ENCODE results near the gene MATR3.

Gene MATR3

DNA sequence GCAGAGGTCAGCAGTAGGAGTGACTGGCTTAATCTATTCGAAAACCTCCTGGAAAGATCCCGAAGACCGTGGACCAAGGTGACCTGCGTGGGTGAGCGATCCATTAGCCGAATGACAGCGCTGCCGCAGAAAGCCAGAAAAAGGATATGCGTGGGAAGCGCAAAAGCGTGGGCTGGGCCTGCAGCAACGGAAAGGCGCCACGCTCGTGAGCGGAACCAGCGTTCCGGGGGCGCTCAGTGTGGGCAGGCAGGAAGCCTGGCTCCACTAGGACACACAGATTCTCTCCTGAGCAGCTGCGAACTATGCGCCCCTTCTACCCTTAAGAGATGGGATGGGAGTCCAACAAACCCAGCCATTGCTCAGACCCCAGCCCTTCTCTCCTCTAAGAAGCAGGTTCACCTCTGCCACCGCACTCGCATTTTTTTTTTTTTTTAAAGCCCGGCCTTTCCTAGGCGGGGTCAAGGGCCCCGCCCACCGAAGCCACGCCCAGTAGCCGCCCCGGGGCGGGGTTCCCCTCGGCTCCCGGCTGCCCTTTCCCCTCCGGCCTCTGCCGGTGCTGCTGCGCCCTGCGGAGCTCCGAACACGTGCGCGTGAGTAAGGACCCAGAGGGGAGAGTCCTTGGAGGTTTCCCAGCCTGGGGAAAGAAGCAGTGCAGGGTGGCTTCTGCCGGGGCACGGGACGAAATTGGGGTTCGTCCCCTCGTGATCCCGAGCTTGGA is 19.8 kb upstream of the MATR3 start:
- TF ChIP-seq, protein P1, sequence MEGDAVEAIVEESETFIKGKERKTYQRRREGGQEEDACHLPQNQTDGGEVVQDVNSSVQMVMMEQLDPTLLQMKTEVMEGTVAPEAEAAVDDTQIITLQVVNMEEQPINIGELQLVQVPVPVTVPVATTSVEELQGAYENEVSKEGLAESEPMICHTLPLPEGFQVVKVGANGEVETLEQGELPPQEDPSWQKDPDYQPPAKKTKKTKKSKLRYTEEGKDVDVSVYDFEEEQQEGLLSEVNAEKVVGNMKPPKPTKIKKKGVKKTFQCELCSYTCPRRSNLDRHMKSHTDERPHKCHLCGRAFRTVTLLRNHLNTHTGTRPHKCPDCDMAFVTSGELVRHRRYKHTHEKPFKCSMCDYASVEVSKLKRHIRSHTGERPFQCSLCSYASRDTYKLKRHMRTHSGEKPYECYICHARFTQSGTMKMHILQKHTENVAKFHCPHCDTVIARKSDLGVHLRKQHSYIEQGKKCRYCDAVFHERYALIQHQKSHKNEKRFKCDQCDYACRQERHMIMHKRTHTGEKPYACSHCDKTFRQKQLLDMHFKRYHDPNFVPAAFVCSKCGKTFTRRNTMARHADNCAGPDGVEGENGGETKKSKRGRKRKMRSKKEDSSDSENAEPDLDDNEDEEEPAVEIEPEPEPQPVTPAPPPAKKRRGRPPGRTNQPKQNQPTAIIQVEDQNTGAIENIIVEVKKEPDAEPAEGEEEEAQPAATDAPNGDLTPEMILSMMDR (IDR thresholded peaks at IDR 0.05; ENCODE audit: borderline replicate concordance, insufficient read depth, low read depth, low read length) = no peak

DNA sequence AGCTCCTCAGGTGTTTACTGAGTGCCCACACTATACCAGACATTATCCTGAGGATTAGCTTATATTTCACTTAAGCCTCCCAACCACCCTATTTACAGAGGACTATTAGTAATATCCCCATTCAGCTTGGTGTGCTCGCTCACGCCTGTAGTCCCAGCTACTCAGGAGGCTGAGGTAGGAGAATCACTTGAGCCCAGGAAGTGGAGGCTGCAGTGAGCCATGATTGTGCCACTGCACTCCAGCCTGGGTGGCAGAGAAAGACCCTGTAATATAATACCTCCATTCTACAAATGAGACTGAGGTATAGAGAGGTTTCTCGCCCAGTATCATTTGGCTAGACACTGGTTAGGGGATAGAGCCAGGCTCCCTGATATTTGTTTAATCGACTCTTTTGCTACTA is 18.0 kb upstream of the MATR3 start:
- TF ChIP-seq, protein P1 (IDR thresholded peaks at IDR 0.05; ENCODE audit: borderline replicate concordance, insufficient read depth, low read depth, low read length) = no peak
- H3K4me3 ChIP-seq (ENCODE audit: low read depth, low read length) = peak overlapping the region; percentile 89

More for the DNA sequence above, 19.8 kb upstream of the MATR3 start:
- peak overlapping the region; percentile 89 for H3K4me3 ChIP-seq (ENCODE audit: low read depth, low read length)

GRCh38 chr5:139275956-139276355 is 17.6 kb upstream of the MATR3 start:
- TF ChIP-seq, protein P1 (IDR thresholded peaks at IDR 0.05; ENCODE audit: borderline replicate concordance, insufficient read depth, low read depth, low read length) = no peak
- peak overlapping the region; percentile 89 for H3K4me3 ChIP-seq (ENCODE audit: low read depth, low read length)

DNA sequence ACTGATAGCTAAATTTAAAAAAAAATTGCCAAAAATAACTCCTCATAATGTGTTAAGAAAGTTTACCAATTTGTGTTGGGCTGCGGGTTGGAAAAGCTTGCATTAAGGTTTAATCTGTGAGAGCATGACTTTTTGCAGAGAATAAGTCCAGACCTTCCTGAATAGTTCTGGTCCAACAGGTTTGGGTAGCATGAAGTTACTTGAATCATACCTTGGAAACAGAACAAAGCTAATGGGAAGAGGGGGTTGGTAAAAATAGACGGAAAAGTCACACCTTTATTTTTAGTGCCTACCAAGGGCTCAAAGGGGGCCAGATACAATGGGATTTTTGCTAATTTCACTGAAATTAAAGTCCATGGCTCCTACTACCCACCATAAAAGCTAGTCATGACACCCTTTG is 17.1 kb upstream of the MATR3 start:
- peak overlapping the region; percentile 89 for H3K4me3 ChIP-seq (ENCODE audit: low read depth, low read length)
- TF ChIP-seq, protein P1 (IDR thresholded peaks at IDR 0.05; ENCODE audit: borderline replicate concordance, insufficient read depth, low read depth, low read length) = no peak

DNA sequence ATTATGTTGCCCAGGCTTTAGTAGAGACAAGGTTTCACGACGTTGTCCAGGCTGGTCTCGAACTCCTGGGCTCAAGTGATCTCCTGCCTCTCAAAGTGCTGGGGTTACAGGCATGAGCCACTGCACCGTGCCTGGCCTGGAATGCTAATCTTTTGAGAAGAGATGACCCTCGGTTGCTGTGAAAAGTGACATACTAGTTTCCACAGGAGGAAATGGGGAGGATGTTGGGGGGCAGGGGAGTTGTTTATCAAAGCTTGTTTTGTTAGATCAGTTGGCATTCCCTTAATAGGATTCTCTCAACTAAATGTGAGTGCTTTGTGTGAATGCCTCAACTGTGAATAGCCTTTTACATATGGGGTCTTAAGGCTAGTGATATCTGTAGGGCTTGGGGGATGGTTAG is 16.4 kb upstream of the MATR3 start:
- peak overlapping the region; percentile 89 for H3K4me3 ChIP-seq (ENCODE audit: low read depth, low read length)
- TF ChIP-seq, protein P1 (IDR thresholded peaks at IDR 0.05; ENCODE audit: borderline replicate concordance, insufficient read depth, low read depth, low read length) = no peak

- TF ChIP-seq, protein P1 (IDR thresholded peaks at IDR 0.05; ENCODE audit: borderline replicate concordance, insufficient read depth, low read depth, low read length) = no peak
Observed at GRCh38 chr5:139278540-139279274, 14.8 kb upstream of the MATR3 start.

GRCh38 chr5:139282197-139282557 is 11.4 kb upstream of the MATR3 start:
- H3K4me3 ChIP-seq (ENCODE audit: low read depth, low read length) = no peak overlapping the region
- TF ChIP-seq, protein P1 (IDR thresholded peaks at IDR 0.05; ENCODE audit: borderline replicate concordance, insufficient read depth, low read depth, low read length) = no peak

More at GRCh38 chr5:139278540-139279274, 14.8 kb upstream of the MATR3 start:
- no peak overlapping the region for H3K4me3 ChIP-seq (ENCODE audit: low read depth, low read length)
